ENCODE data around the gene RBM20. TPM values are rescaled to one million over a fixed set of nuclear protein-coding genes. Genes with fewer than 3 reads are reported as not detected.

Gene RBM20
- total and polyA plus RNA-seq, 2 of the 13 experiments (the other 11 are each of a cell fraction or from before 2014, with no cell fraction given): 0.02 to 0.22 TPM

DNA sequence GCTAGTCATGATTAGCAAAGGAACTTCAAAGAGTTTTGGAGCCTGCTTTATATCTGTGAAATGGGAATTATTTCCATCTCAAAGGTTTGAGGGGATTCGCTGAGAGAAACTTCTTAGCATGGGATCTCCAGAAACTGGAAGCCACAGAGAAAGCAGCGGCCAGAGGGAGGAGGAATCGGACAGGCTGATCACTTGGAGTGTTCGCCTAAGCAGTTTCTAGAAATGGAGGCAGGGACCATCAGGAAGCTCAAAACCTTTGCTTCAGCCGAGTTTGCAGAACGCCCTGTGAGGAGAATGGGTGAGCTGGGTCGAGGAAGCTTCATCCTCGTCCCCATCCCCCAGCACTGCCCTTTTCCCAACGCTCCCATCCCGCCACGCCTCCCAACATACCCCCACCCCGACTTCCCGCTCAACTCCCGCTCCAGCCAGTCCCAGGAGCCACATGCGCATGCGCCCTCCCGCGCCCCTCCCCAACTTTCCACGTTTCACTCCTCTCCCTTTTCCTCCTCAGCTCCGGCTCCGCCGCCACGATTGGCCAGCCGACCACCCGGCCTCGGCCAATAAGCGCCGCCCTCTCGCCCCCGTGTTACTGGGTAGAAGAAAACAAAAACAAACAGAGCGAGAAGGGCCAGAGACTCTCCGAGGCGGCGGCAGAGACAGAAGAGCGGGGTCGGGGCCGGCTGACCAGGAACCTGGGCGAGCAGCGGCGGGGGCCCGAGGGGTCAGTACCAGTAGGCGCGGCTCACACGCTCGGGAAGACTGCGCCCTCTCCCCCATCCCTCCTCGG, 227.4 kb downstream of the RBM20 start, which contains the start of gene PDCD4 (continued):
- 0 out of 2 replicates have a peak, but pooled peaks have one; percentile 20 for TF ChIP-seq ZBTB20 (CRISPR knock-in tag; IDR thresholded peaks at IDR 0.05; ENCODE audit: borderline replicate concordance, low read depth)
- TF ChIP-seq ZNF788 (CRISPR knock-in tag; IDR thresholded peaks at IDR 0.05; ENCODE audit: borderline replicate concordance): peak; percentile 40; the same call in 1 of the 2 replicates
- TF ChIP-seq SKI (IDR thresholded peaks at IDR 0.05; ENCODE audit: partially characterized antibody): no peak
- TF ChIP-seq ZNF615 (CRISPR knock-in tag; IDR thresholded peaks at IDR 0.05; ENCODE audit: borderline replicate concordance): no peak
- TF ChIP-seq, protein P1, sequence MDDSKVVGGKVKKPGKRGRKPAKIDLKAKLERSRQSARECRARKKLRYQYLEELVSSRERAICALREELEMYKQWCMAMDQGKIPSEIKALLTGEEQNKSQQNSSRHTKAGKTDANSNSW (CRISPR knock-in tag; IDR thresholded peaks at IDR 0.05; ENCODE audit: borderline replicate concordance): no peak
- TF ChIP-seq, protein P2, sequence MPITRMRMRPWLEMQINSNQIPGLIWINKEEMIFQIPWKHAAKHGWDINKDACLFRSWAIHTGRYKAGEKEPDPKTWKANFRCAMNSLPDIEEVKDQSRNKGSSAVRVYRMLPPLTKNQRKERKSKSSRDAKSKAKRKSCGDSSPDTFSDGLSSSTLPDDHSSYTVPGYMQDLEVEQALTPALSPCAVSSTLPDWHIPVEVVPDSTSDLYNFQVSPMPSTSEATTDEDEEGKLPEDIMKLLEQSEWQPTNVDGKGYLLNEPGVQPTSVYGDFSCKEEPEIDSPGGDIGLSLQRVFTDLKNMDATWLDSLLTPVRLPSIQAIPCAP (CRISPR knock-in tag; IDR thresholded peaks at IDR 0.05; ENCODE audit: low read depth): no peak
- peak; percentile 99 for TF ChIP-seq HNRNPK (IDR thresholded peaks at IDR 0.05; ENCODE audit: low read depth, low read length, poor library complexity, severe bottlenecking)
- TF ChIP-seq CBX1 (IDR thresholded peaks at IDR 0.05; ENCODE audit: low read depth): no peak
- no peak; the same call in 1 of the 2 replicates for TF ChIP-seq NRL (CRISPR knock-in tag; IDR thresholded peaks at IDR 0.05; ENCODE audit: borderline replicate concordance)
- TF ChIP-seq, protein P3, sequence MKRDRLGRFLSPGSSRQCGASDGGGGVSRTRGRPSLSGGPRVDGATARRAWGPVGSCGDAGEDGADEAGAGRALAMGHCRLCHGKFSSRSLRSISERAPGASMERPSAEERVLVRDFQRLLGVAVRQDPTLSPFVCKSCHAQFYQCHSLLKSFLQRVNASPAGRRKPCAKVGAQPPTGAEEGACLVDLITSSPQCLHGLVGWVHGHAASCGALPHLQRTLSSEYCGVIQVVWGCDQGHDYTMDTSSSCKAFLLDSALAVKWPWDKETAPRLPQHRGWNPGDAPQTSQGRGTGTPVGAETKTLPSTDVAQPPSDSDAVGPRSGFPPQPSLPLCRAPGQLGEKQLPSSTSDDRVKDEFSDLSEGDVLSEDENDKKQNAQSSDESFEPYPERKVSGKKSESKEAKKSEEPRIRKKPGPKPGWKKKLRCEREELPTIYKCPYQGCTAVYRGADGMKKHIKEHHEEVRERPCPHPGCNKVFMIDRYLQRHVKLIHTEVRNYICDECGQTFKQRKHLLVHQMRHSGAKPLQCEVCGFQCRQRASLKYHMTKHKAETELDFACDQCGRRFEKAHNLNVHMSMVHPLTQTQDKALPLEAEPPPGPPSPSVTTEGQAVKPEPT (CRISPR knock-in tag; IDR thresholded peaks at IDR 0.05; ENCODE audit: low read depth): 0 out of 2 replicates have a peak, but pooled peaks have one; percentile 23
- no peak for TF ChIP-seq POGZ (CRISPR knock-in tag; IDR thresholded peaks at IDR 0.05)
- no peak for TF ChIP-seq DPF2 (CRISPR knock-in tag; IDR thresholded peaks at IDR 0.05; ENCODE audit: borderline replicate concordance, low read depth)
- TF ChIP-seq NR3C1 (CRISPR knock-in tag; IDR thresholded peaks at IDR 0.05): no peak
- TF ChIP-seq FOSL1 (CRISPR knock-in tag; IDR thresholded peaks at IDR 0.05; ENCODE audit: borderline replicate concordance): no peak
- TF ChIP-seq, protein P4, sequence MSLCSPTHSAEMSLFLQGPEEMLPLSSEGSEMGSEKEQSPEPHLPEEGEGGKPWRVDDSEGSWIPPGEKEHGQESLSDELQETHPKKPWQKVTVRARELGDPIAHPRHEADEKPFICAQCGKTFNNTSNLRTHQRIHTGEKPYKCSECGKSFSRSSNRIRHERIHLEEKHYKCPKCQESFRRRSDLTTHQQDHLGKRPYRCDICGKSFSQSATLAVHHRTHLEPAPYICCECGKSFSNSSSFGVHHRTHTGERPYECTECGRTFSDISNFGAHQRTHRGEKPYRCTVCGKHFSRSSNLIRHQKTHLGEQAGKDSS (CRISPR knock-in tag; IDR thresholded peaks at IDR 0.05; ENCODE audit: borderline replicate concordance, low read depth): no peak
- 0 out of 2 replicates have a peak, but pooled peaks have one; percentile 19 for TF ChIP-seq BCL6 (CRISPR knock-in tag; IDR thresholded peaks at IDR 0.05)
- no peak for TF ChIP-seq NBN (conservative IDR thresholded peaks at IDR 0.05)
- no peak for TF ChIP-seq ZFY (CRISPR knock-in tag; IDR thresholded peaks at IDR 0.05)
- TF ChIP-seq, protein P5, sequence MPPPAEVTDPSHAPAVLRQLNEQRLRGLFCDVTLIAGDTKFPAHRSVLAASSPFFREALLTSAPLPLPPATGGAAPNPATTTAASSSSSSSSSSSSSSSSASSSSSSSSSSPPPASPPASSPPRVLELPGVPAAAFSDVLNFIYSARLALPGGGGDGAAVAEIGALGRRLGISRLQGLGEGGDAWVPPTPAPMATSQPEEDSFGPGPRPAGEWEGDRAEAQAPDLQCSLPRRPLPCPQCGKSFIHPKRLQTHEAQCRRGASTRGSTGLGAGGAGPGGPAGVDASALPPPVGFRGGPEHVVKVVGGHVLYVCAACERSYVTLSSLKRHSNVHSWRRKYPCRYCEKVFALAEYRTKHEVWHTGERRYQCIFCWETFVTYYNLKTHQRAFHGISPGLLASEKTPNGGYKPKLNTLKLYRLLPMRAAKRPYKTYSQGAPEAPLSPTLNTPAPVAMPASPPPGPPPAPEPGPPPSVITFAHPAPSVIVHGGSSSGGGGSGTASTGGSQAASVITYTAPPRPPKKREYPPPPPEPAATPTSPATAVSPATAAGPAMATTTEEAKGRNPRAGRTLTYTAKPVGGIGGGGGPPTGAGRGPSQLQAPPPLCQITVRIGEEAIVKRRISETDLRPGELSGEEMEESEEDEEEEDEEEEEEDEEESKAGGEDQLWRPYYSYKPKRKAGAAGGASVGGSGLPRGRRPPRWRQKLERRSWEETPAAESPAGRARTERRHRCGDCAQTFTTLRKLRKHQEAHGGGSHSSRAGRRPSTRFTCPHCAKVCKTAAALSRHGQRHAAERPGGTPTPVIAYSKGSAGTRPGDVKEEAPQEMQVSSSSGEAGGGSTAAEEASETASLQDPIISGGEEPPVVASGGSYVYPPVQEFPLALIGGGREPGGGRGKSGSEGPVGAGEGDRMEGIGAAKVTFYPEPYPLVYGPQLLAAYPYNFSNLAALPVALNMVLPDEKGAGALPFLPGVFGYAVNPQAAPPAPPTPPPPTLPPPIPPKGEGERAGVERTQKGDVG (CRISPR knock-in tag; IDR thresholded peaks at IDR 0.05; ENCODE audit: borderline replicate concordance): no peak
- TF ChIP-seq, protein P6, sequence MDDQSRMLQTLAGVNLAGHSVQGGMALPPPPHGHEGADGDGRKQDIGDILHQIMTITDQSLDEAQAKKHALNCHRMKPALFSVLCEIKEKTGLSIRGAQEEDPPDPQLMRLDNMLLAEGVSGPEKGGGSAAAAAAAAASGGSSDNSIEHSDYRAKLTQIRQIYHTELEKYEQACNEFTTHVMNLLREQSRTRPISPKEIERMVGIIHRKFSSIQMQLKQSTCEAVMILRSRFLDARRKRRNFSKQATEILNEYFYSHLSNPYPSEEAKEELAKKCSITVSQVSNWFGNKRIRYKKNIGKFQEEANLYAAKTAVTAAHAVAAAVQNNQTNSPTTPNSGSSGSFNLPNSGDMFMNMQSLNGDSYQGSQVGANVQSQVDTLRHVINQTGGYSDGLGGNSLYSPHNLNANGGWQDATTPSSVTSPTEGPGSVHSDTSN (CRISPR knock-in tag; IDR thresholded peaks at IDR 0.05; ENCODE audit: borderline replicate concordance): no peak
